Prostate gland (tissue), 2 donors: ENCODE measurements around the gene ALDH9A1. TPM values are rescaled to one million over a fixed set of nuclear protein-coding genes. Genes with fewer than 3 reads are reported as not detected.

Experiments used
- DNase-seq: peaks from one replicate; pipeline ENCODE4 v3.0.0-alpha.2; 2019; ENCODE audit warnings: low spot score
- H3K27ac ChIP-seq, 2 donors: fragments of 200-600 bp; sonication (generic); 2 replicates each; pipeline ENCODE4 v1.5.1; 2017 to 2019
- H3K27me3 ChIP-seq: fragments of 200-600 bp; sonication (generic); replicated peaks from 2 replicates; pipeline ENCODE4 v1.5.1; 2019; ENCODE audit not compliant: insufficient read depth
- H3K36me3 ChIP-seq, 2 donors: fragments of 200-600 bp; sonication (generic); 1 replicate in 1 of 2; 2 replicates in 1 of 2; pipeline versions ENCODE4 v1.5.1 to v1.8.1; 2017 to 2019
- H3K4me1 ChIP-seq: fragments of 200-600 bp; sonication (generic); replicated peaks from 2 replicates; pipeline ENCODE4 v1.5.1; 2019
- H3K4me3 ChIP-seq, 2 donors: fragments of 200-600 bp; sonication (generic); 2 replicates each; pipeline ENCODE4 v1.5.1; 2017 to 2019
- H3K9me3 ChIP-seq: fragments of 200-600 bp; sonication (generic); 2 replicates; pipeline ENCODE4 v1.5.1; 2017
- POLR2A ChIP-seq: fragments of 450-650 bp; IDR thresholded peaks from one replicate; pipeline ENCODE4 v1.6.1; 2016; ENCODE audit warnings: antibody characterized with exemption, mild to moderate bottlenecking
- POLR2AphosphoS5 ChIP-seq: sonication (generic); formaldehyde crosslinking; IDR thresholded peaks from one replicate; pipeline ENCODE4 v1.6.1; 2017; ENCODE audit warnings: antibody characterized with exemption
- WGBS: methylation state at CpG from one replicate; pipeline ENCODE4 v1.1.5; 2018; 5-methylcytosine and 5-hydroxymethylcytosine counted together
- intact Hi-C: fragments of 100-400 bp; cut with DNase I; formaldehyde crosslinking; loops from one replicate; pipeline ENCODE4 v1.14.2; 2022
- total RNA-seq, 2 donors: library from RNA; depleted of rRNA; stranded (reverse); fragments of >200 nt; gene quantifications; one replicate each; pipeline ENCODE4 v1.1.0, GENCODE V29; 2016
- TF ChIP-seq, protein P1 (sequence below), 4 experiments: fragments of 200-600 bp in 2 of 4; fragments of 450-650 bp in 2 of 4; sonication (generic) in 2 of 4; IDR thresholded peaks; 1 replicate in 3 of 4; 2 replicates in 1 of 4; pipeline ENCODE4 v1.5.1; 2016 to 2019; ENCODE audit warnings: antibody characterized with exemption in 4 of 4, mild to moderate bottlenecking in 2 of 4, moderate library complexity in 2 of 4

The ALDH9A1 gene
- total RNA-seq, 2 donors from 2014 or later, result 172 to 206 TPM

GRCh38 chr1:165637427-165637826, 60.9 kb downstream of the ALDH9A1 start:
- DNase-seq, result no peak
- TF ChIP-seq, protein P1, sequence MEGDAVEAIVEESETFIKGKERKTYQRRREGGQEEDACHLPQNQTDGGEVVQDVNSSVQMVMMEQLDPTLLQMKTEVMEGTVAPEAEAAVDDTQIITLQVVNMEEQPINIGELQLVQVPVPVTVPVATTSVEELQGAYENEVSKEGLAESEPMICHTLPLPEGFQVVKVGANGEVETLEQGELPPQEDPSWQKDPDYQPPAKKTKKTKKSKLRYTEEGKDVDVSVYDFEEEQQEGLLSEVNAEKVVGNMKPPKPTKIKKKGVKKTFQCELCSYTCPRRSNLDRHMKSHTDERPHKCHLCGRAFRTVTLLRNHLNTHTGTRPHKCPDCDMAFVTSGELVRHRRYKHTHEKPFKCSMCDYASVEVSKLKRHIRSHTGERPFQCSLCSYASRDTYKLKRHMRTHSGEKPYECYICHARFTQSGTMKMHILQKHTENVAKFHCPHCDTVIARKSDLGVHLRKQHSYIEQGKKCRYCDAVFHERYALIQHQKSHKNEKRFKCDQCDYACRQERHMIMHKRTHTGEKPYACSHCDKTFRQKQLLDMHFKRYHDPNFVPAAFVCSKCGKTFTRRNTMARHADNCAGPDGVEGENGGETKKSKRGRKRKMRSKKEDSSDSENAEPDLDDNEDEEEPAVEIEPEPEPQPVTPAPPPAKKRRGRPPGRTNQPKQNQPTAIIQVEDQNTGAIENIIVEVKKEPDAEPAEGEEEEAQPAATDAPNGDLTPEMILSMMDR (IDR thresholded peaks at IDR 0.05), result no peak
- no peak for TF ChIP-seq POLR2A
- TF ChIP-seq POLR2AphosphoS5, result no peak
- H3K4me3 ChIP-seq, result no peak overlapping the region
- H3K36me3 ChIP-seq, result no peaks in the 10 kb centered on the region
- peaks cover 10% of the 10 kb centered on the region for H3K4me1 ChIP-seq
- H3K9me3 ChIP-seq, result no peaks in the 10 kb centered on the region
- no peaks in the 10 kb centered on the region for H3K27me3 ChIP-seq
- WGBS, result 61% methylated on average over 1 of the region's 1 CpG
- intact Hi-C loops, result no loop called here
- H3K27ac ChIP-seq, result no peak overlapping the region

DNA sequence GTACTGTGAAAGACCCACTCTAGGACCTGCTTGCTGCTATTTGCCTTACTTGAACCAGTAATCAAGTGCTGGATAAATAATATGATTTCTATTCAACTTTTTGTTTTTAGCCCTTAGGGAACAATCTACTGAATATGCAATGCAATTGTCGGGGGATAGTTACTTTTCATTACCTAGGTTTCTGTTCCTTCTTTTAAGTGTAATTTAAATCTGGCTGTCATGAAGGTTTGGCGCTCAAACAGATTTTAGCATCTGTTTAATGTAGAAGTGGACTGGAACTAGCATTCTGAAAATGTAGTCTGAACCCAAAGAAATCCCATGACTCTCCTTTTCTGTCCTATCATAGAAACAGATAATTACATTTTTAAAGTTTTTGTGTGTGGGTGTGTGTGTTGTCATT, 62.5 kb downstream of the ALDH9A1 start:
- TF ChIP-seq POLR2A (no peak), POLR2AphosphoS5 (no peak)
- TF ChIP-seq, protein P1 (IDR thresholded peaks at IDR 0.05), result no peak
- no peaks in the 10 kb centered on the region for H3K27me3 ChIP-seq
- WGBS, result 93% methylated on average over 2 of the region's 2 CpGs
- H3K36me3 ChIP-seq, result no peaks in the 10 kb centered on the region
- intact Hi-C loops, result no loop called here
- no peaks in the 10 kb centered on the region for H3K9me3 ChIP-seq
- H3K4me1 ChIP-seq, result peaks cover 5% of the 10 kb centered on the region
- H3K4me3 ChIP-seq, result no peak overlapping the region
- no peak for DNase-seq
- H3K27ac ChIP-seq, result no peak overlapping the region

- Histone ChIP-seq H3K27ac (no peak overlapping the region), H3K36me3 (no peaks in the 10 kb centered on the region), H3K4me3 (no peak overlapping the region), H3K27me3 (no peaks in the 10 kb centered on the region), H3K4me1 (peaks cover 5% of the 10 kb centered on the region), H3K9me3 (no peaks in the 10 kb centered on the region)
- WGBS, result 30% methylated on average over 2 of the region's 2 CpGs
- TF ChIP-seq POLR2A (no peak), POLR2AphosphoS5 (no peak)
- TF ChIP-seq, protein P1 (IDR thresholded peaks at IDR 0.05), result no peak
- DNase-seq, result no peak
- intact Hi-C loops, result no loop called here
Observed at GRCh38 chr1:165635329-165635728, 63.0 kb downstream of the ALDH9A1 start.

DNA sequence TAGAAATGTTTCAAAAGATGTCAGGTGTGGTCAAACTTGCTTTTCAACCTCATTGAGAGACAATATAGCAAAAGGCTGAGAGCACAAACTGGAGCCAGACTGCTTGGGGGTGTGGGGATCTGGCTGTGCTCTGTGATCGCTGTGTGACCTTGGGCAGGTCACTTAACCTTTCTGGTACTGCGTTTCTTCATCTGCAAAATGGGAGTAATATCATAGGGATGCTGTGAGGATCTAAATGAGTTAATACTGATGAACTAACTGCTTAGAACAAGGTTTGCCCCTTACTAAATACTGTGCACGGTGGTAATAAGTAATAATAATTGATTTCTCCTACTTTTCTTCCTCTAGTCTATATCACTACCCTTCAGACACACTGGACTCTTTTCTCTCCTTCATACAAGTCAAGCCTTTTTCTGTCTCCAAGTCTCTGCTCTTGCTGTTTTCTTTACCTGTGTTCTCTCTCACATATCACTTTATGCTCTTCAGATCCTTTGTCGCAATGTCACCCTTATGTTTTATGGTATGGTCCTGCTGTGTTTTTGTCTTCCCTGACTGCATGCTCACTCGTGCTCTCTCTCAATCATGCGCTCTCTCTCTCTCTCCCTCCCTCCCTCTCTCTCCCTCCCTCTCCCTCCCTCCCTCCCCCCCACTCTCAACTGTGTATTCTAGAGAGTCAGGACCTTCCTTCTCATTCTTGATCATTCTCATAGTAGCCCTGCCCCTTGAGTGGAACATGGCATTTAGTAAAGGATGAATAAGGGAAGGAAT, 64.0 kb downstream of the ALDH9A1 start:
- Histone ChIP-seq H3K4me1 (peaks cover 5% of the 10 kb centered on the region), H3K4me3 (no peak overlapping the region), H3K27me3 (no peaks in the 10 kb centered on the region), H3K9me3 (no peaks in the 10 kb centered on the region), H3K27ac (no peak overlapping the region), H3K36me3 (no peaks in the 10 kb centered on the region)
- DNase-seq, result no peak
- intact Hi-C loops, result no loop called here
- WGBS, result 77% methylated on average over 6 of the region's 6 CpGs
- no peak for TF ChIP-seq POLR2A
- TF ChIP-seq POLR2AphosphoS5, result no peak

- H3K36me3 ChIP-seq, result no peaks in the 10 kb centered on the region
- H3K27me3 ChIP-seq, result no peaks in the 10 kb centered on the region
- no peak overlapping the region for H3K4me3 ChIP-seq
- peaks cover 5% of the 10 kb centered on the region for H3K4me1 ChIP-seq
- WGBS, result 60% methylated on average over 3 of the region's 3 CpGs
- intact Hi-C loops, result loop anchor here (2.0 kb wide), 2 partner anchors 65 to 135 kb away; partner anchors contain the start of genes ALDH9A1 and TMCO1
- H3K9me3 ChIP-seq, result no peaks in the 10 kb centered on the region
- no peak overlapping the region for H3K27ac ChIP-seq
- TF ChIP-seq, protein P1 (IDR thresholded peaks at IDR 0.05), result no peak
- no peak for TF ChIP-seq POLR2A
- DNase-seq, result no peak
Observed at GRCh38 chr1:165633614-165634013, 64.7 kb downstream of the ALDH9A1 start.
